HepG2 (cell line): ENCODE results near the gene FLT3LG. TPM values are rescaled to one million over a fixed set of nuclear protein-coding genes. Genes with fewer than 3 reads are reported as not detected.

Source experiments
- CREM ChIP-seq, 2 experiments: sonication (generic) in 1 of 2; formaldehyde crosslinking in 1 of 2; IDR thresholded peaks; 2 replicates each; pipeline versions ENCODE4 v1.4.0 to v1.6.1; 2016 to 2020; ENCODE audit warnings: antibody characterized with exemption in 1 of 2, mild to moderate bottlenecking in 1 of 2, missing genetic modification reagents in 1 of 2
- ETV5 ChIP-seq: IDR thresholded peaks from 2 replicates; pipeline ENCODE4 v1.6.1; 2018; ENCODE audit warnings: missing biosample characterization, missing genetic modification reagents, inconsistent platforms, borderline replicate concordance
- FOXC1 ChIP-seq: sonication (generic); formaldehyde crosslinking; IDR thresholded peaks from 2 replicates; pipeline ENCODE4 v1.8.0; 2022; ENCODE audit warnings: mild to moderate bottlenecking, missing genetic modification reagents, borderline replicate concordance
- FOXM1 ChIP-seq: sonication (generic); formaldehyde crosslinking; IDR thresholded peaks from 2 replicates; pipeline ENCODE4 v1.5.0; 2020; ENCODE audit warnings: missing genetic modification reagents
- MAFF ChIP-seq: IDR thresholded peaks from 2 replicates; pipeline ENCODE4 v1.6.1; 2011; ENCODE audit warnings: low read depth, low read length, improper control_type of control experiment
- NFKB2 ChIP-seq: sonication (generic); formaldehyde crosslinking; IDR thresholded peaks from 2 replicates; pipeline ENCODE4 v1.4.0; 2020; ENCODE audit warnings: missing genetic modification reagents, borderline replicate concordance
- NFYB ChIP-seq: sonication (generic); formaldehyde crosslinking; IDR thresholded peaks from 2 replicates; pipeline ENCODE4 v1.4.0; 2020; ENCODE audit warnings: missing genetic modification reagents
- PAWR ChIP-seq: sonication (generic); formaldehyde crosslinking; IDR thresholded peaks from 2 replicates; pipeline ENCODE4 v1.4.0; 2020; ENCODE audit warnings: missing genetic modification reagents, mild to moderate bottlenecking, borderline replicate concordance
- PCBP2 ChIP-seq: fragments of 200-400 bp; formaldehyde crosslinking; optimal IDR thresholded peaks from 2 replicates; pipeline ENCODE3; 2018; ENCODE audit warnings: low read length, low read depth; ENCODE audit not compliant: poor library complexity, severe bottlenecking
- PHF8 ChIP-seq: sonication (generic); formaldehyde crosslinking; IDR thresholded peaks from 2 replicates; pipeline ENCODE4 v1.5.0; 2020; ENCODE audit warnings: missing genetic modification reagents
- RAD21 ChIP-seq: fragments of 450-650 bp; formaldehyde crosslinking; IDR thresholded peaks from 2 replicates; pipeline ENCODE4 v1.5.0; 2020; ENCODE audit warnings: mild to moderate bottlenecking
- RARA ChIP-seq: IDR thresholded peaks from 2 replicates; pipeline ENCODE4 v1.6.1; 2016; ENCODE audit warnings: missing genetic modification reagents, missing compliant biosample characterization
- RXRB ChIP-seq: IDR thresholded peaks from 2 replicates; pipeline ENCODE4 v1.6.1; 2016; ENCODE audit warnings: borderline replicate concordance, missing genetic modification reagents, missing compliant biosample characterization
- THAP11 ChIP-seq: IDR thresholded peaks from 2 replicates; pipeline ENCODE4 v1.6.1; 2016; ENCODE audit warnings: missing biosample characterization, missing genetic modification reagents
- ZBTB21 ChIP-seq: sonication (generic); formaldehyde crosslinking; IDR thresholded peaks from 2 replicates; pipeline ENCODE4 v1.4.0; 2020; ENCODE audit warnings: missing genetic modification reagents
- ZBTB8A ChIP-seq: sonication (generic); formaldehyde crosslinking; IDR thresholded peaks from 2 replicates; pipeline ENCODE4 v1.4.0; 2020; ENCODE audit warnings: mild to moderate bottlenecking, low read depth, missing genetic modification reagents, borderline replicate concordance
- ZFP36L2 ChIP-seq: sonication (generic); formaldehyde crosslinking; IDR thresholded peaks from 2 replicates; pipeline ENCODE4 v1.4.0; 2020; ENCODE audit warnings: missing genetic modification reagents
- ZFP37 ChIP-seq: sonication (generic); formaldehyde crosslinking; IDR thresholded peaks from 2 replicates; pipeline ENCODE4 v1.4.0; 2020; ENCODE audit warnings: missing genetic modification reagents, borderline replicate concordance
- ZNF136 ChIP-seq: sonication (generic); formaldehyde crosslinking; IDR thresholded peaks from 2 replicates; pipeline ENCODE4 v1.8.1; 2022; ENCODE audit warnings: low read depth, mild to moderate bottlenecking, moderate library complexity, missing genetic modification reagents
- ZNF292 ChIP-seq: sonication (generic); formaldehyde crosslinking; IDR thresholded peaks from 2 replicates; pipeline ENCODE4 v1.8.1; 2022; ENCODE audit warnings: mild to moderate bottlenecking, low read depth, missing genetic modification reagents, borderline replicate concordance
- ZNF777 ChIP-seq: sonication (generic); formaldehyde crosslinking; IDR thresholded peaks from 2 replicates; pipeline ENCODE4 v1.4.0; 2020; ENCODE audit warnings: missing genetic modification reagents
- polyA plus RNA-seq, 8 experiments: library from polyadenylated mRNA; depleted of rRNA in 3 of 8; stranded (reverse) in 7 of 8; unstranded in 1 of 8; fragments of >200 nt; fragmentation: Illumina TruSeq in 4 of 8; extraction: Trizol in 4 of 8; gene quantifications; 2 replicates each; pipeline versions ENCODE4 v1.2.1 to v1.2.3, GENCODE V29; 2011 to 2016; ENCODE audit warnings: low read depth in 4 of 8, missing spikeins in 1 of 8, mixed read lengths in 1 of 8; ENCODE audit not compliant: insufficient read depth in 1 of 8
- total RNA-seq, 5 experiments: library from RNA; depleted of rRNA; stranded (reverse); fragments of >200 nt; fragmentation: Illumina TruSeq; extraction: Trizol; gene quantifications; 2 replicates each; pipeline ENCODE4 v1.2.3, GENCODE V29; 2016; ENCODE audit warnings: low read depth in 1 of 5
- TF ChIP-seq, protein P1 (sequence below): sonication (generic); formaldehyde crosslinking; IDR thresholded peaks from 2 replicates; pipeline ENCODE4 v1.8.1; 2023; ENCODE audit warnings: mild to moderate bottlenecking, missing genetic modification reagents, borderline replicate concordance
- TF ChIP-seq, protein P2 (sequence below): IDR thresholded peaks from 2 replicates; pipeline ENCODE4 v1.6.1; 2012; ENCODE audit warnings: inconsistent platforms
- TF ChIP-seq, protein P3 (sequence below): sonication (generic); formaldehyde crosslinking; IDR thresholded peaks from 2 replicates; pipeline ENCODE4 v1.5.1; 2020; ENCODE audit warnings: missing genetic modification reagents, mild to moderate bottlenecking, borderline replicate concordance
- TF ChIP-seq, protein P4 (sequence below): sonication (generic); formaldehyde crosslinking; IDR thresholded peaks from 2 replicates; pipeline ENCODE4 v1.9.0; 2021; ENCODE audit warnings: missing genetic modification reagents, borderline replicate concordance

The FLT3LG gene
- total and polyA plus RNA-seq, 2 of the 13 experiments (the other 11 are each of a cell fraction or from before 2014, with no cell fraction given): 1.5 to 2.6 TPM

DNA sequence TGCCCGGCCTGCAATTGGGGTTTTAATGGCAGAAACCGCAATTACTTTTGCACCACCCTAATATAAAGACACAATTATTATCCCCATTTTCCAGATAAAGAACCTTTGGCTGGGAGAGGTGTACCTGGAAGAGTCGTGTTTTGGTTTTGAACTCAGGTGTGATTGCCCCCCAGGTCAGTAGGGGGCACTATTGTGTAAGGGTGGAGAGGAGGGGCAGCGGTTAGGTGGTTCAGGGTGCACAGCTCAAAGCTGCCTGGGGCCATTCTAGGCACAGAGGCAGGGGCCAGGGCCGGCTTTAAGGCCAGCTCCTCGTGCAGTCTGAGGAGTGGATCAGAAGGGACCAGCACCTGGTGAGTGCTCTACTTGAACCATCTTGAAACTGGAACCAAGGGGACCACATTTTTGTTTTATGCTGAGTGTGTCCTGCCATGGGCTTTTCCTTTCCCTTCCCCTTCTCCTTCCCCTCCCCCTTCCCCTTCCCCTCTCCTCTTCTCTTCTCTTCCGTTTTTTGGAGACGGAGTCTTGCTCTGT is 32.6 kb downstream of the FLT3LG start (continued):
- TF ChIP-seq PHF8 (CRISPR knock-in tag) (0 out of 2 replicates have a peak, but pooled peaks have one; percentile 23), ZNF292 (CRISPR knock-in tag) (no peak), ETV5 (CRISPR knock-in tag) (0 out of 2 replicates have a peak, but pooled peaks have one; percentile 17), RARA (CRISPR knock-in tag) (no peak), ZNF136 (CRISPR knock-in tag) (no peak), ZNF777 (CRISPR knock-in tag) (no peak), ZBTB21 (CRISPR knock-in tag) (no peak), ZFP36L2 (no peak), PCBP2 (peak; percentile 90), ZFP37 (CRISPR knock-in tag) (0 out of 2 replicates have a peak, but pooled peaks have one; percentile 30), PAWR (no peak), NFYB (CRISPR knock-in tag) (no peak), ZBTB8A (CRISPR knock-in tag) (no peak), CREM (IDR thresholded peaks at IDR 0.05) (no peak), CREM (CRISPR knock-in tag; IDR thresholded peaks at IDR 0.05) (no peak), MAFF (no peak), RAD21 (CRISPR knock-in tag) (peak; percentile 90), THAP11 (CRISPR knock-in tag) (peak; percentile 37; the same call in 1 of the 2 replicates), NFKB2 (no peak), RXRB (CRISPR knock-in tag) (peak; percentile 25; the same call in 1 of the 2 replicates), FOXM1 (CRISPR knock-in tag) (no peak), FOXC1 (no peak)
- TF ChIP-seq, protein P1, sequence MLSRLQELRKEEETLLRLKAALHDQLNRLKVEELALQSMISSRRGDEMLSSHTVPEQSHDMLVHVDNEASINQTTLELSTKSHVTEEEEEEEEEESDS (CRISPR knock-in tag): no peak
- TF ChIP-seq, protein P2, sequence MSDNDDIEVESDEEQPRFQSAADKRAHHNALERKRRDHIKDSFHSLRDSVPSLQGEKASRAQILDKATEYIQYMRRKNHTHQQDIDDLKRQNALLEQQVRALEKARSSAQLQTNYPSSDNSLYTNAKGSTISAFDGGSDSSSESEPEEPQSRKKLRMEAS: no peak; the same call in 1 of the 2 replicates
- TF ChIP-seq, protein P3, sequence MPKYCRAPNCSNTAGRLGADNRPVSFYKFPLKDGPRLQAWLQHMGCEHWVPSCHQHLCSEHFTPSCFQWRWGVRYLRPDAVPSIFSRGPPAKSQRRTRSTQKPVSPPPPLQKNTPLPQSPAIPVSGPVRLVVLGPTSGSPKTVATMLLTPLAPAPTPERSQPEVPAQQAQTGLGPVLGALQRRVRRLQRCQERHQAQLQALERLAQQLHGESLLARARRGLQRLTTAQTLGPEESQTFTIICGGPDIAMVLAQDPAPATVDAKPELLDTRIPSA (CRISPR knock-in tag): no peak
- TF ChIP-seq, protein P4, sequence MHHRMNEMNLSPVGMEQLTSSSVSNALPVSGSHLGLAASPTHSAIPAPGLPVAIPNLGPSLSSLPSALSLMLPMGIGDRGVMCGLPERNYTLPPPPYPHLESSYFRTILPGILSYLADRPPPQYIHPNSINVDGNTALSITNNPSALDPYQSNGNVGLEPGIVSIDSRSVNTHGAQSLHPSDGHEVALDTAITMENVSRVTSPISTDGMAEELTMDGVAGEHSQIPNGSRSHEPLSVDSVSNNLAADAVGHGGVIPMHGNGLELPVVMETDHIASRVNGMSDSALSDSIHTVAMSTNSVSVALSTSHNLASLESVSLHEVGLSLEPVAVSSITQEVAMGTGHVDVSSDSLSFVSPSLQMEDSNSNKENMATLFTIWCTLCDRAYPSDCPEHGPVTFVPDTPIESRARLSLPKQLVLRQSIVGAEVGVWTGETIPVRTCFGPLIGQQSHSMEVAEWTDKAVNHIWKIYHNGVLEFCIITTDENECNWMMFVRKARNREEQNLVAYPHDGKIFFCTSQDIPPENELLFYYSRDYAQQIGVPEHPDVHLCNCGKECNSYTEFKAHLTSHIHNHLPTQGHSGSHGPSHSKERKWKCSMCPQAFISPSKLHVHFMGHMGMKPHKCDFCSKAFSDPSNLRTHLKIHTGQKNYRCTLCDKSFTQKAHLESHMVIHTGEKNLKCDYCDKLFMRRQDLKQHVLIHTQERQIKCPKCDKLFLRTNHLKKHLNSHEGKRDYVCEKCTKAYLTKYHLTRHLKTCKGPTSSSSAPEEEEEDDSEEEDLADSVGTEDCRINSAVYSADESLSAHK: no peak
